ENCODE results near the gene DDI2.
"Not testable (repeated sequence)": the region's sequence is repeated elsewhere in the genome, so short reads cannot be mapped to it uniquely, and the experiment has no call there.

The DDI2 gene

DNA sequence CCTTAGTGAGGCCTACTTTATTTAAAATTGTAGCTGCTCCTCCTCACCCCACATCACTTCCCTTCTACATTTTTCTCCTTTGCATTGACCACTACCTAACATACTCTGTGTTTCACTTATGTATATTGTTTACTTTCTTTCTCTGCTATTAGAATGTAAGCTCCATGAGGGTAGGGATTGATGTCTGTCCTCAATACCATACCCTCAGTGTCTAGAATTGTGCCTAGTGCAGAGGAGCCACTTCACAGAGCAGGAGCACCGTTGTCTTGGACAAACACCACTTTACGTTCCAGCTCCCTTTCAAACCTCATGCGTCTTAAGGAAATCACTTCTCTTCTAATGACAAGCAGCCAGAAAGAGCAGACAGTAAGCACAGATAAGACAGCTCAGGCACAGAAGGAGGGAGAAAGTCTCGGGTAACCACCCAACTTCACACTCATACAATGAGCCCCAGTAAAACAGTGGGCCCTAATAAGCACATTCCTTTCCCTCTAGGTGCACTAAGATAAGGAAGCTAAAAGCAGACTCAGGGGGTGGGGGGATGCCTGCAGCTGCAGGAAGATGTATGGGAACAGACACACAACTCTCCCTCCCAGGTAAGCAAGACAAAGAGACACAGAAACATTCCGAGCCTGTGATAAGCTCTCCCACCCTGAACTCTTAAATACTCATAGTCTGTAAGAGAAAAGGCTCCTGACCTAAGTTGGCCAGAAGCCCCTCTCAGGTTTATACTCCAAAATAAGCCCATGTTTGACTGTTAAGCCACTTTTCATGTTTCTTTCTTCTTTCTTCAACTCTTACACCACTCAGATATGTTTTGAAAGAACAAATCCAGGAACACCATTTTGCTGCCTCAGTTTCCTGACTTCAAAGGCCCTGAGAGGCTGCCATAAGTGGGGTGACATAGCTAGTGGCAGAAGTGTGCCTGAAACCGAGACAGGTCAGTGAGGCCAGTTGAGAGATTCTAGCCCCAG, 59.7 kb downstream of the DDI2 start:
- DNase-seq (ENCODE audit: low read depth in 2 of 2, low spot score in 1 of 2), result no peak

DNA sequence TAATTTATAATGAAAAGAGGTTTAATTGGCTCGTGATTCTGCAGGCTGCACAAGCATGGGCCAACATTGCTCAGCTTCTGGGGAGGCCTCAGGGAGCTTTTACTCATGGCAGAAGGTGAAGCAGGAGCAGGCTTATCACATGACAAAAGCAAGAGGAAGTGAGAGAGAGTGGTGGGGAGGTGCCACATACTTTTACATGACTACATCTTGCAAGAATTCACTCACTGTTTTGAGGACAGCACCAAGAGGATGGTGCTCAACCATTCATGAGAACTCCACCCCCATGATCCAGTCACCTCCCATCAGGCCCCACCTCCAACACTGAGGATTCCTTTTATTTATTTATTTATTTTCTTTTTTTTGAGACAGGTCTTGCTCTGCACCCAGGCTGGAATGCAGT, 61.3 kb downstream of the DDI2 start:
- DNase-seq (ENCODE audit: low read depth in 2 of 2, low spot score in 1 of 2), result no peak

DNA sequence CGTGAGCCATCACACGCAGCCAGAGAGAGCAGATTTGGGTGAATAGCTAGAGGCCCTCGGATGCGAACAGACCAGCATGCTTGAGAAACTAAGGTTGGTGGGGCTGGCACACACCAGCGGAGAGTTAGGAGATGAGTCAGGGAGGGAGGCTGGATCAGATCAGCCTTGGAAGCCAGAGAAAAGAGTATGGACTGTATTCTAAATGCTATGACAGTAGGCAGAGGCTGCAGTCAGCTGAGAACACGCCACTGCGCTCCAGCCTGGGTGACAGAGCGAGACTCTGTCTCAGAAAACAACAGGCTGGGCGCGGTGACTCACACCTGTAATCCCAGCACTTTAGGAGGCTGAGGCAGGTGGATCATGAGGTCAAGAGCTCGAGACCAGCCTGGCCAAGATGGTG, 62.9 kb downstream of the DDI2 start:
- DNase-seq (ENCODE audit: low read depth in 2 of 2, low spot score in 1 of 2), result no peak

DNA sequence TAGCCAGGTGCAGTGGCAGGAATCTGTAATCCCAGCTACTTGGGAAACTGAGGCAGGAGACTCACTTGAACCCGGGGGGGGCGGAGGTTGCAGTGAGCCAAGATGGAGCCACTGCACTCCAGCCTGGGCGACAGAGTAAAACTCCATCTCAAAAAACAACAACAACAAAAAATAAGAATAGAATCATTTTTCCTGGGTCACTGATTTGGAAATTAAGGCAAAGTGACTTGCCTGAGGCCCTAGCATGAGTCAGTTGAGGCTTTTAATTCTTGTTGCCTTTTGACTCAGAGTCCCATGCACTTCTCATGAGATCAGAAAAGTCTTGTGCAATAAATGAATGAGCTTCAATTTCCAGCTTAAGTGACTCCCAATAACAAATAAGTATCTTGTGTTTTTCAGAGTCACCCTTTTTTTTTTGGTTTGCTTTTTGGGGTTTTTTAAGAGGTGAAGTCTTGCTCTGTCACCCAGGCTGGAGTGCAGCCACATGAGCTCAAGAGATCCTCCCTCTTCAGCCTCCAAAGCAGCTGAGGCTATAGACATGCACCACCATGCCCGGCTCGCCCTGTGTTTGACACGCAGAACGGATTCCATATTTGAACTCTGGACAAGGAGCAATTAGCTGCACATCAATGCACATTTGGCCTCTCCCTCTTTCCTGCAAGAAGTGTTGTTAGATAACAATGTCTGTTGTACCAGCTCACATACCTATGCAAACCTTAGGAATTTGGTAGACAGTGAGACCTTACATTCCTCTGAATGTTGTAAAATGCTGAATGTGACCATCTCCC, 63.5 kb downstream of the DDI2 start:
- no peak for DNase-seq (ENCODE audit: low read depth in 2 of 2, low spot score in 1 of 2)

DNA sequence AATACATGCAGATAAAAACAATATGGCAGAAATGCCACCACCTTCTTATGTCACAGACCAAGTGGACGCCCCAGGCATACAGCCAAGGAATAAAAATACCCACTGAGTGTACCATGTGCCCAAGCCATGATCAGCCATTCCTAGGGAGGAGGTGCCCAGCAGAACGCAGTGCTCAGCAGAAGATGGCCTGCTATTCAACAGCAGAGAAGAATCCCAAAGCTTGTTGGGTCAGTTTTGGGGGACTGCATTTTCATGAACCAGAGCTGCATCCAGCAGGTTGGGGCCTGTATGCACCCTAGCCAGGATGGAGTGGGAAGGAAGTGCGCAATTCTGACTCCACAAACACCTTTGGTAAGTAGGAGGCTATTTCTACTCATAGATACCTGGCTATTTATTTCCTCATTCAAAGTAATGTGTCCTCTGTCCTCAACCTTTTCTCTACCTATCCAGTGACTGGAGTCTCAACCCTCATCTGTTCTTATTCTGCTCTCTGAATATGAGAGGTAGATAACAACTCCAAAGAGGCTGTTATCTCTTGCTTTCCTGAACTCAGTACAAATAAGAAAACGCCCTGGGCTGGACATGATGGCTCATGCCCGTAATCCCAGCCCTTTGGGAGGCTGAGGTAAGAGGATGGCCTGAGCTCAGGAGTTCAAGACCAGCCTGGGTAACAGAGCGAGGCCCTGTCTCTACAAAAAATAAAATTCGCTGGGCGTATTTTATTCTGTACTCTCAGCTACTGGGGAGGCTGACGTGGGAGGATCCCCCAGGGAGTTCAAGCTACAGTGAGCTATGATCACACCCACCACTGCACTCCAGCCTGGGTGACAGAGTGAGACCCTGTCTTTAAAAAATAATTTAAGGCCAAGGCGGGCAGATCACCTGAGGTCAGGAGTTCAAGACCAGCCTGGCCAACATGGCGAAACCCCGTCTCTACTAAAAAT, 64.4 kb downstream of the DDI2 start:
- DNase-seq (ENCODE audit: low read depth in 2 of 2, low spot score in 1 of 2), result no peak

DNA sequence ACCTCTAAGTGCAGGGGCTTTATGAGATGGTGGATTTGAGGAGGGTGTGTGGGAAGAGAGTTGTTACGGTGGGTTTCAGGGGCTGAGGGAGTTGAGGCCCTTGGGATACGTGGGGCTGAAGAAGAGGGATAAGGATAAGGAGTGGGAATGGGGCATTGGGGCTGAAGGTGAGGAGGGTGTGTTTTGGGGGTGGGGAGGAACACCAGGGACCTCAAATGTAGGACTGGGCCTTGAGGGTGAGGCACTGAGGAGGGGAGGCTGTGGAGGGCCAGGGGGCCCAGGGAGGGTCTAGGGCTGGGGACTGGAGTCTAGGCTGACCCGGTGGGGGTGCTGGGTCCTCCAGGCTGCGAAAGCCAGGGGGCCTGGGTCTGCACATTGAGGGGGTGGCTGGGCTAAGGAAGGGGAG, 65.7 kb downstream of the DDI2 start:
- no peak for DNase-seq (ENCODE audit: low read depth in 2 of 2, low spot score in 1 of 2)

DNA sequence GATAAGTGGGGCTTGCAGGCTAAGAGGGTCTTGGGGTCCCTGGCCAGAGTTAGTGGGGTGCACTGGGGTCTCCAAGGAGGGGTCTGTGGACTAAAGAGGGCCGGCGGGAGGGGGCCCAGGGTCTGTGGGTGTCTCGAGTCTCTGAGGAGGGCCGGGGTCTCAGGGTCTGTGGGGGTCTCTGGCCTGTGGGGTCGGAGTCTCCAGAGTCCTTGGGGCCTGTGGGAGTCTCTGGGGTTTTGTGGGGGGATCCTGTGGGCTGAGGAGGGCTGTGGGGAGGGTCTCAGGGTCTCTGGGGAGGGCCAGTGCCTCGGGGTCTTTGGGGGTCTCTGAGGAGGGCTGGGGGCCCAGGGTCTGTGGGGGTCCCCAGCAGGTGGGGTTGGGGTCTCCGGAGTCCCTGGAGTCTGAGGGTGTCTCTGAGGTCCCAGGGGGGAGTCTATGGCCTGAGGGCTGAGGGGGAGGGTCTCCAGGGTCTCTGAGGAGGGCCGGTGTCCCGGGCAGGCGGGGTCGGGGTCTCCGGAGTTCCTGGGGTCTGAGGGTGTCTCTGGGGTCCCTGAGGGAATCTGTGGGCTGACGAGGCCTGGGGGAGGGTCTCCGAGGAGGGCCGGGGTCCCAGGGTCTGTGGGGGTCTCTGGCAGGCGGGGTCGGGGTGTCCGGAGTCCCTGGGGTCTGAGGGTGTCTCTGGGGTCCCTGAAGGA, 66.2 kb downstream of the DDI2 start:
- no peak for DNase-seq (ENCODE audit: low read depth in 2 of 2, low spot score in 1 of 2)

DNA sequence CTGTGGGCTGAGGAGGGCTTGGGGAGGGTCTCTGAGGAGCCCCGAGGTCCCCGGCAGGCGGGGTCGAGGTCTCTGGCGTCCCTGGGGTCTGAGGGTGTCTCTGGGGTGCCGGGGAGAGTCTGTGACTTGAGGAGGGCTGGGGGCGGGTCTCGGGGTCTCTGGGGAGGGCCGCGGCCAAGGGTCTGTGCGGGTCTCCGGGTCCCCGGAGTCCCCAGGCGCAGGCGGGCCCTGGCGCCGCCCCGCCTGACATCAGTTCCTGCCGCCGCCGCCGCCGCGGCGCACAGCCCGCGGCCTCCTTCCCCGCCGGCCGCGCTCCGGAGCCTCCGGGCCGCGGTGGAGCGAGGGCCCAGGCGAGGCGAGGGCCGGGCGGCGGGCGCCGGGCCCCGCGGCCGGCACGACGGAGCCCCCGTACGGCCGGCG, 66.8 kb downstream of the DDI2 start, which contains the start of gene PLEKHM2:
PLEKHM2 (plus strand) TSS at position 279 of the 420 bp plus-strand sequence. CDS start 239 bp downstream, outside the sequence.
- DNase-seq (ENCODE audit: low read depth in 2 of 2, low spot score in 1 of 2), result no peak

DNA sequence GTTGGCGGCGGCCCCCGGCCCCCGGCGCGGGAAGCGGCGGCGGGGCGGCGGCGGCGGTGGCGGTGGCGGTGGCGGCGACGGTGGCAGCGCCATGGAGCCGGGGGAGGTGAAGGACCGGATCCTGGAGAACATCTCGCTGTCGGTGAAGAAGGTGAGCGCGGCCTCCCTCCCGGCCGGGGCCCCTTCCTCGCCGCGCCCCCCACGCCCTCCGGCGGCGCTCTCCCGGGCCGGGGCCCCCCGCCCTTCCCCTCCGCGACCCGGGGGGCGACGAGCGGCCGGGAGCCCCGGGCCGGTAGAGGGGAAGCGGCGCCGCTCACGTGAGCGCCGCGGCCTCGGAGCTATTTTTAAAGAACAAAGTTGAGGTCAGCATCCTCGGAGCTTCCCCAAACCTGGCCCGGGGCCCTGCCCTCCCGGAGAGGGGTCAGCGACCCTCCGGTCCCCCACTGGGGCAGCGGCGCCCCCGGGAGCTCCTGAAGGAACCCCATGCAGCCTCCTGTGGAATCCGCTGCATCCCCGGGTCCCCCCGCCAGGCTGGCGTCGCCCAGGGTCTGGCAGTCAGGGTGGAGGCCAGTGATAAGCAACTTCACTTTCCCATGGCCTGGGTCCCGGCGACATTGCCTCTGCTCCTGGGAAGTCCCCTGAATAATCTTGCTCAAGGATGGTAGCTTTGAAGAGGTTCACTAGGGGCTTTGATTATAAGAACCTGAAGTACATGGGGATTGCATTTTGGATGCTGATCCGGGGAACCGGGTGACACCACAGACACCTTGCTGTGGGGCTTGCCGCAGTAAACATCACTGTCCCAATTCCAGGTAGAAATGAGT, 67.4 kb downstream of the DDI2 start:
- no peak for DNase-seq (ENCODE audit: low read depth in 2 of 2, low spot score in 1 of 2)

DNA sequence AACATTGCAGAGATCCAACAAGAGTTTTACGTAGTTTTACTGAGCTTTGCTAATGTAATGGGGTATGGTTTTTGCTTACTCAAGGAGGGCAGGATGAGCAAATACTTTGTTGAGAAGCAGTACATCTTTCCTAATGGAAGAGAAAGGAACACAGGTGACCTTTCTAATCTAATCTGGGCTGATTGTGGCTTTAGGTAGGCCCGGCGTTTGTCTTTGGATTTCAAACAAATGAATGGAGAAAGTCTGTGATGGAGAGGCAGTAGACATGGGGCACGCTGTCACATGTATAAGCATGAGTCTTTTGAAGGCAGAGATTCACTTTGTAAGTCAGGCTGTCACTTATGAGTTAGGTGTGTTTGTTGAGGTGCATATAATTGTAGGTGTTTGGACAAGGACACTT, 68.6 kb downstream of the DDI2 start:
- no peak for DNase-seq (ENCODE audit: low read depth in 2 of 2, low spot score in 1 of 2)

DNA sequence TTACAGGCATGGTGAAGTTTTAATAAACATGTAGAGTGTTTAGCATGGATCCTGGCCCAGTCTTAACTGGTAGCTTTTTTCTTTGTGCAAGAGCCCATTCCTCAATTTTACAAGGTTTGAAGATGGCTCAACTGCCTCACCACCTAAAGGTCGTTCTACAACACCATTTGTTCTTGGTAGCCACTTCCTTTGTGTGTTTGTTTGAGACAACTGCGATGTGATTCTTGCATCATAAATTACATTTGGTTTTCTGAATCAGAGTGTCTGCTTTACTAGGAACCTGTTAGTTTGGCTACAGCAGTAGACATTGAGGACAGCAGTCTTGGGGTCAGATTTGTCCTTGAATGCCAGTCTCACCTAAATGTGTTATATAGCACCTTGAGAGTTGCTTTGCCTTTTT, 70.2 kb downstream of the DDI2 start:
- no peak for DNase-seq (ENCODE audit: low read depth in 2 of 2, low spot score in 1 of 2)

DNA sequence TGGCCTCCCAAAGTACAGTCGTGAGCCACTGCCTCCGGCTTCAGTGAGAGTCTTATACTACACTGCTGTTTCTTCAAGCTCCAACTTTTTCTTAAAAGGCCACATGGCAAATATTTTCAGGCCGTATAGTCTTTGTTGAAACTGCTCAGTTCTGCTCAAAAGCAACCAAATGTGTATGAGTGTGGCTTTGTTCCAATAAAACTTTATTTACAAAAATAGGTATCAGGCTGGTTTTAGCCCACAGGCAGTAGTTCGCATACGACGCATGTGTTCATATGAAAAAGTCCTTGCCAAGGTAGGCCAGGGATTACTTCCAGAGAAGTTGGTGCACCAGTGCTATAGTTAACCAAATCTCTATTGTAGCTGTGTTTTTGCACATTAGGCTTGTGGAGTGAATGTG, 73.1 kb downstream of the DDI2 start:
- no peak for DNase-seq (ENCODE audit: low read depth in 2 of 2, low spot score in 1 of 2)

DNA sequence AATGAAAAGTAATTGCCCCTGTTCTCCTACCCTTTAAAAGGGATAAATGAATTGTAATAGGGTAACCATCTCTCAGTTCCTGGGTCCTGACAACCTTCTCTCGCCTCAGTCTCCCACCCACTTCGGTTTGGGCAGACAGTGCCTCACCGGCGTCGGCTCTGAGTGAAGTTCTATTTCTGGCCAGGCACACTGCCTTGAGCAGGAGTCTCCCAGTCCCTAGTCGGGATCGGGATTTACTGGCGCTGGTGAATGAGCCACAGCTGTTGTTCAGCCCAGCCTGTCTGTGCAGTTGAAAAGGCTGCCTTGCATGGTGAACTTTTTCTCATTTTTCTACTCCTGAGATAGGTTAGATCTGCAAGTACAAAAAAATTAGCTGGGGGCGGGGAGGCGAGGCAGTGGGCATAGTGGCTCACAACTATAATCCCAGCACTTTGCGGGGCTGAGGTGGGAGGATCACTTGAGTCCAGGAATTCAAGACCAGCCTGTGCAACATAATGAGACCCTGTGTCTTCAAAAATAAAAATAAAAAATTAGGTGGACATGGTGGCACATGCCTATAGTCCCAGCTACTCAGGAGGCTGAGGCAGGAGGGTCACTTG, 74.3 kb downstream of the DDI2 start:
- no peak for DNase-seq (ENCODE audit: low read depth in 2 of 2, low spot score in 1 of 2)

DNA sequence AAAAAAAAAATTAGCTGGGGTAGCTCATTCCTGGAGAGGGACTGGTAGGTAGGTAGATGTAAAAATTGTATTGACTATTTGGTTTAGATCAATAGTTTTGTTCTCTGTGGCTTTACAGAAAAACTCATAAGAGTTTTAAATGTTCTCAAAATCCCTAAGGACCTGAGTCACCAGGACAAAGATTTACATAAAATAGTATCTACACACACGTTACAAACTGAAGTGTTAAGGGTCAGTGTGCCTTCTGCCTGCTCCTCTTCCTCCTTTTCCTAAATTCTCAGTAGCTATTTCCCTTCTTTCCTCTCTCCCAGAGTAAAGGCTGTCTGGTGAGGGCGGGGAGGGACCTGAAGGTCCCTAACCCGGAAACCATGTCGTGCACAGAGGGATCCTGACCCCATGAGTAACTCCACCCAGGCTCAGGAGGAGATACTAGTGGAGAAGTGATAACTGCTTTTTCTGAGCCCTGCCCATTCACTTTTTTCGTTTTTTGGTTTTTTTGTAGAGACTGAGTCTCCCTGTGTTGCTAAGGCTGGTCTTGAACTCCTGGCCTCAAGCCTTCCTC, 74.9 kb downstream of the DDI2 start:
- no peak for DNase-seq (ENCODE audit: low read depth in 2 of 2, low spot score in 1 of 2)

DNA sequence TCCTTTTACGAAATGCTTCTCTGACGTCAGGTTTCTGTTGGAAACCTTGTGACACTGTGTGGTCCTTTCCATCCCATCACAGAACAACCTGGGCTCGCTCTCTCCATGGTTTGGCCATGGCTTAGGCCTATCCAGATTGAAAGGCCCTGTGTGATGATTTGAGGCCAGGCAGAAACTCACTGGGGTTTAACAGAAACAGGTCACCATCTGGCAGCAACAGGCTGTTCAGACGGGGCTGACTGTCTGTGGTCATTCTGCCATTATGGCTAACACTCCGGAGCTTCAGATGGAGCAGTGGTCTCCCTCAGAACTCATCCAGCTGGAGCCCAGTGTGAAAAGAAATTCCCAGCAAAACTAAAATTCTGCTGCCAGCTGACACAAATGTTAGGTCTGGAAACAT, 76.1 kb downstream of the DDI2 start:
- no peak for DNase-seq (ENCODE audit: low read depth in 2 of 2, low spot score in 1 of 2)

DNA sequence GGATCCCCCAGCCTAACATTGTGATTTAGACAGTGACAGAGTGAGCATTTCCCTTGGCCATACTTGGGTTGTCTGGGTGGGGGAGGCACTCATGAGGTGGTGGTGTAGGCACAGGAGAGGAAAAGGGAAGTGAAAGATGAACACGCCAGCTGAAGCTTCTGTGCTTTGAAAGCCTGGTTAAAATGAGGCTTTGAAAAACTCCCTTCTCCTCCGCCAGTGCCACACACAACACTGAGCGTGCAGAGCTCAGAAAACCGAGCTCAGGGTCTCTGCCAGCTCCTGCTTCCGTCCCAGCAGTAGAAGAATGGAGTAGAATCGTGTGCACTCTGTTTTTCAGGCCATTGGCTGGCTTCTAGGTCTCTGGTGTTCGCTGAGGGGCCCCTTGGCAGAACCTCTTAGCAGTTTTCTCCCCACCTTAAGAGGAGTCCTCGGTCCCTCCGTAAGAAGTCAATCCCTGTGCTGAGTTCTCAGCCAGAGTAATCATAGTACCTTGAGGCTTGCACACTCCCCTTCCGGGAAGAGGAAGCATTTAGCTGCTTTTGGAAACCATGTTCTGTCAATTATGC, 79.8 kb downstream of the DDI2 start:
- DNase-seq (ENCODE audit: low read depth in 2 of 2, low spot score in 1 of 2), result no peak

DNA sequence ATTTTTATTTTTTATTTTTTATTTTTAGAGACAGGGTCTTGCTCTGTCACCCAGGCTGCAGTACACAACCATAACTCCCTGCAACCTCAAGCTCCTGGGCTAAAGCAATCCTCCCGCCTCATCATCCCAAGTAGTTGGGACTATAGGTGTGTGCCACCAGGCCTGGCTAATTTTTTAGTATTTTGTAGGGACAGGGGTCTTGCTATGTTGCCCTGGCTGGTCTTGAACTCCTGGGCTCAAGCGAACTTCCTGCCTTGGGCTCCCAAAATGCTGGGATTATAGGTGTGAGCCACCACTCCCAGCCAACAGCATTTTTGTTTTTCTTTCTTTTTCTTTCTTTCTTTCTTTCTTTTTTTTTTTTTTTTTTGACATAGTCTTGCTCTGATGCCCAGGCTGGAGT, 80.9 kb downstream of the DDI2 start:
- no peak for DNase-seq (ENCODE audit: low read depth in 2 of 2, low spot score in 1 of 2)

DNA sequence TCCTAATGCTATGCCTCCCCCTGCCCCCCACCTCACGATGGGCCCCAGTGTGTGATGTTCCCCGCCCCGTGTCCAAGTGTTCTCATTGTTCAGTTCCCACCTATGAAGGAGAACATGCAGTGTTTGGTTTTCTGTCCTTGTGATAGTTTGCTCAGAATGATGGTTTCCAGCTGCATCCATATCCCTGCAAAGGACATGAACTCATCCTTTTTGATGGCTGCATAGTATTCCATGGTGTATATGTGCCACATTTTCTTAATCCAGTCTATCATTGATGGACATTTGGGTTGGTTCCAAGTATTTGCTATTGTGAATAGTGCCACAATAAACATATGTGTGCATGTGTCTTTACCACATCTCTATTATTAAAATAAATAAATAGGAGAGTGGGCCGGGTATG, 82.1 kb downstream of the DDI2 start:
- not testable (repeated sequence) for DNase-seq (ENCODE audit: low read depth in 2 of 2, low spot score in 1 of 2)
